ENCODE results near the gene PFN1. TPM values are rescaled to one million over a fixed set of nuclear protein-coding genes. Genes with fewer than 3 reads are reported as not detected.

Gene PFN1
- total RNA-seq, 4 donors from 2014 or later, result 244 to 584 (median 435) TPM

- TF ChIP-seq, protein P1, sequence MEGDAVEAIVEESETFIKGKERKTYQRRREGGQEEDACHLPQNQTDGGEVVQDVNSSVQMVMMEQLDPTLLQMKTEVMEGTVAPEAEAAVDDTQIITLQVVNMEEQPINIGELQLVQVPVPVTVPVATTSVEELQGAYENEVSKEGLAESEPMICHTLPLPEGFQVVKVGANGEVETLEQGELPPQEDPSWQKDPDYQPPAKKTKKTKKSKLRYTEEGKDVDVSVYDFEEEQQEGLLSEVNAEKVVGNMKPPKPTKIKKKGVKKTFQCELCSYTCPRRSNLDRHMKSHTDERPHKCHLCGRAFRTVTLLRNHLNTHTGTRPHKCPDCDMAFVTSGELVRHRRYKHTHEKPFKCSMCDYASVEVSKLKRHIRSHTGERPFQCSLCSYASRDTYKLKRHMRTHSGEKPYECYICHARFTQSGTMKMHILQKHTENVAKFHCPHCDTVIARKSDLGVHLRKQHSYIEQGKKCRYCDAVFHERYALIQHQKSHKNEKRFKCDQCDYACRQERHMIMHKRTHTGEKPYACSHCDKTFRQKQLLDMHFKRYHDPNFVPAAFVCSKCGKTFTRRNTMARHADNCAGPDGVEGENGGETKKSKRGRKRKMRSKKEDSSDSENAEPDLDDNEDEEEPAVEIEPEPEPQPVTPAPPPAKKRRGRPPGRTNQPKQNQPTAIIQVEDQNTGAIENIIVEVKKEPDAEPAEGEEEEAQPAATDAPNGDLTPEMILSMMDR (IDR thresholded peaks at IDR 0.05; ENCODE audit: low read depth), result no peak
Measured at GRCh38 chr17:4947411-4948165, 742 bp downstream of the PFN1 start.

GRCh38 chr17:4947010-4947410, 1.3 kb downstream of the PFN1 start:
- TF ChIP-seq, protein P1 (IDR thresholded peaks at IDR 0.05; ENCODE audit: low read depth), result no peak

- TF ChIP-seq, protein P1 (IDR thresholded peaks at IDR 0.05; ENCODE audit: low read depth), result no peak
Measured at GRCh38 chr17:4946312-4946976, 1.9 kb downstream of the PFN1 start.

- TF ChIP-seq, protein P1 (IDR thresholded peaks at IDR 0.05; ENCODE audit: low read depth), result no peak
Measured at GRCh38 chr17:4945944-4946280, 2.4 kb downstream of the PFN1 start.

DNA sequence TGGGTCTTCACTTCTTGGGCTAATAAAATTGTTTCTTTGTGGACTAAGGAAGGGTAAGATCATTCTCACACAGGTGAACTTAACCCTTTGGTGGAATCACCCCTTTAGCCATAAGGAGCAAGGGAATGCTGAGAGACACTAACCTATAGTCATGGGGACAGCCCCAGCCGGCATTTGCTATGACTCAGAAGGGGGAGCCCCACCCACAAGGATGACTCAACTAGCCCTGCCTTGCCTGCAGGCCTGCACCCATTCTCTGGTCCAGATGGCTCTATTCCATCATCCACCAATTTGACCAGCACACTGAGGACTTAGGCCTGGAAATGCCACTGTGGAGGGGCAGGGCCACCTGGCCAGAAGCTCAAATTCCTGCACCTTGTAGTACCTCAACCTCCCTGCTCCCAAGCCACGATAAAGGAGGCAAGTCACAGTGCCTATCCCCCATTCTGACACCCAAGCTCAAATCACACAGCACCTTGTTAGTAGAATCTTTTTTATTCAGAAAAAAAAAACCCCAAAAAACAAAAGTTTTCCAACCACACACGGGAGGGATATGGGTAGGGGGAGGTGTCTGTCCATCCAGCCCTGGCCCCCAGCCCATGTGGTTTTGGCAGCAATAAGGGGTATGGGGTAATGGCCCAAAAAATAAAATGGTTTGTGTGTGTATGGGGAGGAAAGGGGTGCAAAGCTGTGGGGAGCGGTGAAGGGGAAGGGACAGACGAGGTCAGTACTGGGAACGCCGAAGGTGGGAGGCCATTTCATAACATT, 3.0 kb downstream of the PFN1 start:
- TF ChIP-seq, protein P1 (IDR thresholded peaks at IDR 0.05; ENCODE audit: low read depth), result no peak

GRCh38 chr17:4944554-4945175, 3.7 kb downstream of the PFN1 start:
- TF ChIP-seq, protein P1 (IDR thresholded peaks at IDR 0.05; ENCODE audit: low read depth), result no peak
